ENCODE measurements around the gene MAML2. TPM values are rescaled to one million over a fixed set of nuclear protein-coding genes. Genes with fewer than 3 reads are reported as not detected.

Gene MAML2
- total and polyA plus RNA-seq, 4 donors = 0.56 to 2.1 (median 1.4) TPM

- H3K36me3 ChIP-seq (ENCODE audit: control insufficient read depth in 4 of 4, insufficient read depth in 3 of 4, low read depth in 1 of 4, low read length in 3 of 4) = no peaks in the 10 kb centered on the region
- no peak overlapping the region for H3K9ac ChIP-seq (ENCODE audit: low read depth in 1 of 2, low read length in 2 of 2)
- DNase-seq (ENCODE audit: low spot score) = no peak
- H3K4me1 ChIP-seq (ENCODE audit: control insufficient read depth in 4 of 4, insufficient read depth in 4 of 4, low read length in 3 of 4) = no peaks in the 10 kb centered on the region
- TF ChIP-seq HNF4A (conservative IDR thresholded peaks at IDR 0.05) = no peak
- TF ChIP-seq TAF1 (conservative IDR thresholded peaks at IDR 0.05) = no peak
- TF ChIP-seq, protein P1, sequence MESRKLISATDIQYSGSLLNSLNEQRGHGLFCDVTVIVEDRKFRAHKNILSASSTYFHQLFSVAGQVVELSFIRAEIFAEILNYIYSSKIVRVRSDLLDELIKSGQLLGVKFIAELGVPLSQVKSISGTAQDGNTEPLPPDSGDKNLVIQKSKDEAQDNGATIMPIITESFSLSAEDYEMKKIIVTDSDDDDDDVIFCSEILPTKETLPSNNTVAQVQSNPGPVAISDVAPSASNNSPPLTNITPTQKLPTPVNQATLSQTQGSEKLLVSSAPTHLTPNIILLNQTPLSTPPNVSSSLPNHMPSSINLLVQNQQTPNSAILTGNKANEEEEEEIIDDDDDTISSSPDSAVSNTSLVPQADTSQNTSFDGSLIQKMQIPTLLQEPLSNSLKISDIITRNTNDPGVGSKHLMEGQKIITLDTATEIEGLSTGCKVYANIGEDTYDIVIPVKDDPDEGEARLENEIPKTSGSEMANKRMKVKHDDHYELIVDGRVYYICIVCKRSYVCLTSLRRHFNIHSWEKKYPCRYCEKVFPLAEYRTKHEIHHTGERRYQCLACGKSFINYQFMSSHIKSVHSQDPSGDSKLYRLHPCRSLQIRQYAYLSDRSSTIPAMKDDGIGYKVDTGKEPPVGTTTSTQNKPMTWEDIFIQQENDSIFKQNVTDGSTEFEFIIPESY (IDR thresholded peaks at IDR 0.05) = no peak
- TF ChIP-seq EGR1 (IDR thresholded peaks at IDR 0.05; ENCODE audit: low read depth in 2 of 2) = no peak
- TF ChIP-seq, protein P2, sequence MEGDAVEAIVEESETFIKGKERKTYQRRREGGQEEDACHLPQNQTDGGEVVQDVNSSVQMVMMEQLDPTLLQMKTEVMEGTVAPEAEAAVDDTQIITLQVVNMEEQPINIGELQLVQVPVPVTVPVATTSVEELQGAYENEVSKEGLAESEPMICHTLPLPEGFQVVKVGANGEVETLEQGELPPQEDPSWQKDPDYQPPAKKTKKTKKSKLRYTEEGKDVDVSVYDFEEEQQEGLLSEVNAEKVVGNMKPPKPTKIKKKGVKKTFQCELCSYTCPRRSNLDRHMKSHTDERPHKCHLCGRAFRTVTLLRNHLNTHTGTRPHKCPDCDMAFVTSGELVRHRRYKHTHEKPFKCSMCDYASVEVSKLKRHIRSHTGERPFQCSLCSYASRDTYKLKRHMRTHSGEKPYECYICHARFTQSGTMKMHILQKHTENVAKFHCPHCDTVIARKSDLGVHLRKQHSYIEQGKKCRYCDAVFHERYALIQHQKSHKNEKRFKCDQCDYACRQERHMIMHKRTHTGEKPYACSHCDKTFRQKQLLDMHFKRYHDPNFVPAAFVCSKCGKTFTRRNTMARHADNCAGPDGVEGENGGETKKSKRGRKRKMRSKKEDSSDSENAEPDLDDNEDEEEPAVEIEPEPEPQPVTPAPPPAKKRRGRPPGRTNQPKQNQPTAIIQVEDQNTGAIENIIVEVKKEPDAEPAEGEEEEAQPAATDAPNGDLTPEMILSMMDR (IDR thresholded peaks at IDR 0.05; ENCODE audit: low read depth, low read length, missing input control) = no peak
- no peak for TF ChIP-seq YY1 (IDR thresholded peaks at IDR 0.05)
- no peak for TF ChIP-seq FOXA2 (IDR thresholded peaks at IDR 0.05)
- TF ChIP-seq SP1 (IDR thresholded peaks at IDR 0.05) = no peak
- TF ChIP-seq JUND (IDR thresholded peaks at IDR 0.05) = no peak
- TF ChIP-seq NR2F2 (IDR thresholded peaks at IDR 0.05) = no peak
- TF ChIP-seq RAD21 (IDR thresholded peaks at IDR 0.05) = no peak
- no peak for TF ChIP-seq HNF4G (IDR thresholded peaks at IDR 0.05)
- H3K9me3 ChIP-seq (ENCODE audit: control insufficient read depth in 4 of 4, low read length in 3 of 4) = no peaks in the 10 kb centered on the region
- H3K27me3 ChIP-seq (ENCODE audit: control insufficient read depth in 4 of 4, insufficient read depth in 4 of 4, low read length in 3 of 4) = no peaks in the 10 kb centered on the region
- no peak overlapping the region for H3K4me3 ChIP-seq (ENCODE audit: low read depth in 1 of 3, low read length in 3 of 3)
- WGBS = 82% methylated on average over 3 of the region's 3 CpGs
- H3K27ac ChIP-seq (ENCODE audit: low read depth in 1 of 2, low read length in 2 of 2) = no peak overlapping the region
Observed at GRCh38 chr11:96119211-96119610, 223.8 kb downstream of the MAML2 start.

DNA sequence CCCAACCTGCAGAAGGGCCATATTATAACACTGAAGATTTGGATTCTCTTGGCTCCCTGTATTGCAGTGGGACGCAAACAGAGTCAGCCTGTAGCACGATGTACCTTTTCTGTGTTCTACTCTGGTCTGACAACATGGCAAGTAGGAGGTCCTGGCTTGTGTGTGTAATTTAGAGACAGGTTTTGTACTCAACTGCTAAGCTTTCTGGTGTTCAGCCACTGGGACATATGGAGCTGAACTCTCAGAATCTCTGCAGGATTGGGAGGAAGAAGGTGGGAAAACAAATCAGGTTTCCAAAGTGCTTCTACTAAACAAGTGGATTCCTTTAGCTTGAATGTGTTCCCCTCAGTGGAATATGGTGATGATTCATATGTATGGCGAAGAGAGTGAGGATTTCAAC lies 226.6 kb downstream of the MAML2 start:
- DNase-seq (ENCODE audit: low spot score) = no peak
- no peak overlapping the region for H3K9ac ChIP-seq (ENCODE audit: low read depth in 1 of 2, low read length in 2 of 2)
- H3K27me3 ChIP-seq (ENCODE audit: control insufficient read depth in 4 of 4, insufficient read depth in 4 of 4, low read length in 3 of 4) = no peaks in the 10 kb centered on the region
- WGBS = 93% methylated on average over 3 of the region's 3 CpGs
- H3K4me1 ChIP-seq (ENCODE audit: control insufficient read depth in 4 of 4, insufficient read depth in 4 of 4, low read length in 3 of 4) = no peaks in the 10 kb centered on the region
- no peaks in the 10 kb centered on the region for H3K36me3 ChIP-seq (ENCODE audit: control insufficient read depth in 4 of 4, insufficient read depth in 3 of 4, low read depth in 1 of 4, low read length in 3 of 4)
- H3K9me3 ChIP-seq (ENCODE audit: control insufficient read depth in 4 of 4, low read length in 3 of 4) = no peaks in the 10 kb centered on the region
- H3K4me3 ChIP-seq (ENCODE audit: low read depth in 1 of 3, low read length in 3 of 3) = no peak overlapping the region
- TF ChIP-seq FOXA1 (IDR thresholded peaks at IDR 0.05) = no peak
- no peak for TF ChIP-seq REST (IDR thresholded peaks at IDR 0.05)
- TF ChIP-seq HNF4G (IDR thresholded peaks at IDR 0.05) = no peak
- no peak for TF ChIP-seq ATF3 (IDR thresholded peaks at IDR 0.05)
- no peak for TF ChIP-seq EGR1 (IDR thresholded peaks at IDR 0.05; ENCODE audit: low read depth in 2 of 2)
- no peak for TF ChIP-seq YY1 (IDR thresholded peaks at IDR 0.05)
- no peak for TF ChIP-seq SP1 (IDR thresholded peaks at IDR 0.05)
- TF ChIP-seq, protein P2 (IDR thresholded peaks at IDR 0.05; ENCODE audit: low read depth, low read length, missing input control) = no peak
- no peak for TF ChIP-seq RXRA (IDR thresholded peaks at IDR 0.05)
- TF ChIP-seq NR2F2 (IDR thresholded peaks at IDR 0.05) = no peak
- TF ChIP-seq, protein P1 (IDR thresholded peaks at IDR 0.05) = no peak
- no peak for TF ChIP-seq FOXA2 (IDR thresholded peaks at IDR 0.05)
- no peak for TF ChIP-seq JUND (IDR thresholded peaks at IDR 0.05)
- no peak for TF ChIP-seq HNF4A (conservative IDR thresholded peaks at IDR 0.05)
- TF ChIP-seq RAD21 (IDR thresholded peaks at IDR 0.05) = no peak
- no peak for TF ChIP-seq GABPA (IDR thresholded peaks at IDR 0.05 in 1 of 2, conservative IDR thresholded peaks at IDR 0.05 in 1 of 2)
- TF ChIP-seq, protein P3, sequence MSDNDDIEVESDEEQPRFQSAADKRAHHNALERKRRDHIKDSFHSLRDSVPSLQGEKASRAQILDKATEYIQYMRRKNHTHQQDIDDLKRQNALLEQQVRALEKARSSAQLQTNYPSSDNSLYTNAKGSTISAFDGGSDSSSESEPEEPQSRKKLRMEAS (IDR thresholded peaks at IDR 0.05) = no peak
- TF ChIP-seq TAF1 (conservative IDR thresholded peaks at IDR 0.05) = no peak
- H3K27ac ChIP-seq (ENCODE audit: low read depth in 1 of 2, low read length in 2 of 2) = no peak overlapping the region

All from liver (tissue), 9 donors.